NCI-H2227 treated with DMSO at 0.1 percent for 48 hours (cell line): ENCODE measurements around the gene PGAM5.

ENCODE experiments used
- DNase-seq: peaks from one replicate; lab custom pipeline; 2025; lab: John Stamatoyannopoulos, UW

Gene PGAM5

DNA sequence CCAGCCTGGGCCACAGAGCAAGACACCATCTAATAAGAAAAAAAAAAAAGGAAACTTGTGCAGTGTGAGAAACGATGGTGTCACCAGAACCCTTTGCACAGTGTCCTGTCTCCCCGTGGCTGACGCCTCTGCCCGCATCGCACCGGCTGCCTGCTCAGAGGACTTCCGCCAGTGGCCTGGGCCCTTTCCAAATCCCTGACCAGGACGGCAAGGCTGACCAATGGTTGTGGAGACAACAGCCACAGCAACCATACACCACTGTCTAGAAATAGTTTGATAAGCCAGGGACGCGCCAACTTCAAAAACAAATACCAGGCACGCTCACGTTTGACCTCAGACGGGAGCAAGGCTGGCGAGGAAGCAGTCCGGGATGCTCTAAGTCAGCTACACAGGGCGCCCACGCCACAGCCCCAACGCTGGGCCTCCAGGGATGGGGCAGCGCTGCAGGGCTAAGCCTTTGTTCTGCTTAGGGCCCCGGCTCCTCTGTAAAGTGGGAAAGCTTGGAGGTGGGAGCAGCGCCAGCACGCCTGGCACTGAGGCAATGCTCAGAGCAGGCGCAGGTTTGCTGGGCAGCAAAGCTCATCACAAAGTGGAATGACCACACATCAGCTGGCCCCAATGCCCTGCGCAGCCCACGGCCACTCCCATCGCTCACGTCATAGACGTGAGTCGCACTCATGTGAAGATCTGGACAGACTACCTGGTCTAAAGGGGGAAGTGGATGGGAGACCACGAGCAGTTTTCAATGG is 12.5 kb downstream of the PGAM5 start:
- no peak for DNase-seq

DNA sequence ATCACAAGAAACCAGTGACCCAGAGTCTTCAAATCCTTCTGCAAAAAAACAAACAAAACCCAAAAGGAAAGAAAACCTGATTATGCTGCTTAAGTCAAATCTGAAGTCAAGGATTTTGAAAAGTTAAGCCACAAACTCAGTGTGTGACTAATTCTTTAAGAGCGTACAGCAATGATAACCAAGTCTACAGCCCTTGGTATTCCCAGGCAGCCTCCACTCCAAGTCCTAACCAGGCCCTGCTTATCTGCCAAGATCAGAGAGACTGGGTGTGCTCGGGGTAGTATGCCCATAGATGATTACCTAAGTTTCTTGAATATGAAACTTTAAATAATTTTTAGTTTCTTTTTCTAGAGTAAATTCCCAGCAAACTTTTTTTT is 13.1 kb downstream of the PGAM5 start:
- DNase-seq = no peak

DNA sequence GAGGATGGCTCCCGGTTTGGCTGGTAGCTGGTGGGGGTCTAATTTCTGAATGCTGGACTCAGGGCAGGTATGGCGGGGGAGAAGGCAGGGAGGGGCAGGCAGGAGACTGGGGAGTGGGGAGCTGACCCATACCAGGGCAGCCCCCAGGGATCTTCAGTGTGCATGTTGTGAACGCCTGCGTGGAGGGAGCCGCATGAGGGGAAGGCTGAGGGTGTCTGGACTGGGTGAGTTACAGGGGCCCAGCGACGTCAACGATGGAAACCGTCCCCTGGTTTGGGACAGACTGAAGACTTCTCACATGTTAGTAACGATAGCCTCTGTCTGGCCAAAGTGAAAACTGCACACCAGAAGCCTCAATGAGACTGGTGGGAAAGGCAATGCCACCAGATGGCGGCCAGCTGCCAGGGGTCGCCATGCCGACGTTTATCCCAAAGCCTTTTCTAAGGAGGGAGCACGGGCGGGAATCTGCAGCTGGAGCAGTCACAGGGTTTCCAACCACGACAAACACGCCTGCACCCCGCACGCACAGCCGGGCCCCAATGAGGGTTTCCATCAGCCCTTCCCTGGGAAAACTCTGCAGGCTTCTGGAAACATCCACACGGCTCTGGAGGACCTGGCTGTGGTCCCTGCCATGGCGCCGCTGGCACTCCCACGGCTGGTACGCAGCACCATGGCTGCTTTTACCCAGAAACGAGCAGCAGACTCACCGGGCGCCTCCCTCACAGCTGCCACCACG is 14.0 kb downstream of the PGAM5 start:
- DNase-seq = no peak

DNA sequence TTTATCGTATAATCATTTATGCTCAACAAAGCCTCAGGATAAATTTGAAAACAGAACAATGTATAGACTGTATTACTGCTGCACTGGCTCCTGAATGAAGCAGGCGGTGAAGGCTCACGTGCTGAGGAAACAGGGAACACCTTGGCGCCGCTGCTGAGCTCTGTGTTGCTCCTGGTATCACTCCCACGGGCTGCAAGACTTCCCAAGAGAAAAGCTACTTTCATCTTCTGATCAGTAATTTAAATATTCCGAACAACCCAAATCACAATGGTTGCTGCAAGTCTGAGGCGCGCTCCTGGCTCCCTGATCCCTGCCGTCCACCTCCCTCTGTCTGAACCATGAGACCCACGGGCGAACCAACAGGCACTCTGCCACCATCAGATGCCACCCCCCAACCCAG is 15.7 kb downstream of the PGAM5 start:
- DNase-seq = no peak

DNA sequence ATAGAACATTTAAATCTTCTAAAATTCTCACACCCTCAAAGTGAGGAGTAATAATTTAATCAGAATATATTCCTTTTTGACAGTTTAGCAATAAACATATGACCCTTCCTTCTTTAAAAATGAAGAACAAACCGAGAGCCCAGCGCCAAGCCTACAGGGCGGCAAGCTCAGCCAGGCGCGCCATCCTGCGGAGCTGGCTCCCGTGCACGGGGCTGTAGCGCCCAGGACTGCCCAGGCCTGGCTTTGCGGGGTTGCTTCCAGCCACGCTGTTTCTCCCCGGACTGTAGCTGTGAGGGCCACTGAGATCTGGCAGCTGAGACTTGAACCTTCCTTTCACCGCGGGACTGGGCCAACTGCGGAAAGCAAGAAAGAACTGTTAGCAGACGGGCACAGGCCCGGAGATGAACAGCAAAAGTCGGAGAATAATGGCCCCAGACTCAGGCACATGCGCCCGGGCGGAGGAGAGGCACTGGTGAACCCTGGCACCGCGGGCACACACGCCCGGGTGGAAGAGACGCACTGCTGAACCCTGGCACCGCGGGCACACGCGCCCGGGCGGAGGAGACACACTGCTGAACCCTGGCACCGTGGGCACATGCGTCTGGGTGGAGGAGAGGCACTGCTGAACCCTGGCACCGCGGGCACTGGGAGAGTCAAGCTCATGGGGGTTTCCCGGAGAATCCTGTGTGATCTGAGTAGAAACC is 16.6 kb downstream of the PGAM5 start:
- DNase-seq = no peak

DNA sequence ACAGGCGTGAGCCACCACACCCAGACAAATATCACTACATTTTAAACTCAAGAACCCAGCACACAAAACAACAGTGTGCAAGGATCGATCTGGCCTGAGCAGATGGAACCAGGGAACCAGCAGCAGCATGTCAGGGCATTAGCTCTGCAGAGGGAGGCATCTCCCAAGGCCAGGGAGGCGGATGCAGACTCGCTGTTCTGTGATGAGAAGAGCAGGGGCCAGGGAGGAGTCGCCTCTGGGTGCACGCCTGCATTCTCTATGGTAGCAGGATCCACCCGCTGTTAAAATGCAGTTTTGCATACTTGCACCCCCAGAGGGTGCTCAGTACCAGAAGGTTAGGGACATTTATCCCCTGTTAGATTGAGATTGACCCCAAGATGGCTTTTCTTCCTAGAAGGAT is 17.9 kb downstream of the PGAM5 start:
- DNase-seq = no peak

DNA sequence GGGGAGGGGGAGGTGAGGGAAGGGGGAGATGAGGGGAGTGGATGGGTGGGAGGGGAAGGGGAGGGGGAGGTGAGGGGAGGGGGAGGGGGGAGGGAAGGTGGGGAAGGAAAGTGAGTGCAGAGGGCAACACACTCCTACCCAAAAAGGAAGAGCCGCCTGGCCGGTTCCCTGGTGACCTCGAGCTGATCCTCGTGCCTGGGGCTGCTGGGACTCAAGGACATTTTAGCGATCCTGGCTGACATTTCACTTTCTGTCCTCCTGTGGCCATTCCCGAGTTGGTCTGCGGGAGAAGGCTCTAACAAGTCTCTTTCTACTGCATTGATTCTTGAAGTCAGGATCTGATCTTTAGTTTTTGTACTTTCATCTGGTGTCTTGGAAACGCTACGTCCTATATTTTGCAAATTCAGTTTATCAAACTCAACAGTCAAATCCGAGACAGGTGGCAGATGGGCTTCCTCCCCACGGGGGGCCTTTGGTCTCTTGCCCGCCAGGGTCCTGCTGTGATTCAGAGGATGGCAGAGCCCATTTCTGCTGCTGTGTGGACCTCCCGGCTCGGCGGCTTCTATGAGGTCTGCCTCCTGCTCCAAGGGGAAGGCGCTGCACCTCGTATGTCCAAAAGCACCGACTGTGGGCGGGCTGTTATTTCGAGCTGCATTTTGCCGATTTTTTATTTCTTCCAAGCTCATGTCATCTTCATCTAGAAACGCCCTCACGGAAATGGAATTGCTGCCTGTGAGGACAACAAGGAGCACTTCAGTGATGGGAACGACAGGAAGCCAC is 19.1 kb downstream of the PGAM5 start:
- no peak for DNase-seq

DNA sequence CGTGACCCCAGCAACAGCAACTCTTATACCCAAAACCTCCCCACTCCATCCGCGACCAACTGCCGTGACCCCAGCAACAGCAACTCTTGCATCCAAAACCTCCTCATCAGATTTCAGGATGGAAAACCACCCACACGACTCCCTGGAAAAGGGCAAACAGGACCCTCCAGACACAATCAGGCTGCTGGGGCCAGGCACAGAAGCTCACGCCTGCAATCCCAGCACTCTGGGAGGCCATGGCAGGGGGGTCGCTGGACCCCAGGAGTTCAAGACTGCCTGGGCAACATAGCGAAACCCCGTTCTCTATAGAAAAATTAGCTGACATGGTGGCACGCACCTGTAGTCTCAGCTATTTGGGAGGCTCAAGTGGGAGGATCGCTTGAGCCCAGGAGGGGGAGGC is 19.7 kb downstream of the PGAM5 start:
- no peak for DNase-seq

DNA sequence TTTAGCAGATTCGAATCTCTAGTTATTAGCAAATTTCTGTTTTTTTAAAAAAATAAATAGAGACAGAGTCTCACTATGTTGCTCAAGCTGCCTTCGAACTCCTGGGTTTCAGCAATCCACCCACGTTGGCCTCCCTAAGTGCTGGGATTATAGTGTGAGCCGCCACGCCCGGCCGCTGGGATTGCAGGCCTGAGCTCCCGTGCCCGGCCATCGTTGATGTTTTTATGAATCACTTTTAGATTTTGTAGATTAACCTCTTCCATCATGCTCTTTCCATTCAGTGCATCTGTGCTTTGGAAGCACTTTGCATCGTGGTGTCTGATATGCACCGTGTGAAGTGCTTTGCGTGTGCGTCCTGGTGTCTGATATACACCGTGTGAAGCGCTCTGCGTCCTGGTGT is 20.9 kb downstream of the PGAM5 start:
- no peak for DNase-seq

DNA sequence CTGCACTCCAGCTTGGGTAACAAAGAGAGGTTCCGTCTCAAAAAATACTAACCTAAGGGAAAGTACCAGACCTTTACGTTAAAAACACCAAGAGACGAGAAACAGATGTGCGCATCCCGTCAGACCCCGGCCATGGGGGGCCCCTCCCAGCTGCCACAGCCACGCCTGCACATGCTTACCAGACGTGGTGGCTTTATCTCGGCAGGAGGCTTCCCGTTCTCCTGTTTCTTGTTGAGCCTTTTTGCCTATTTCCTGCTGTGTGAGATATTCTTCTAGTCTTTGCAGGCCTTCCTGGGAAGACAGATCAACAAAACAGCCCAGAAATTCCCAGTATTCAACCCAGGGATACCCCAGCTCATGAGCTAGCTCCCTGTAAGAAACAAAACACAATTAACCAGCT is 23.6 kb downstream of the PGAM5 start:
- DNase-seq = no peak

DNA sequence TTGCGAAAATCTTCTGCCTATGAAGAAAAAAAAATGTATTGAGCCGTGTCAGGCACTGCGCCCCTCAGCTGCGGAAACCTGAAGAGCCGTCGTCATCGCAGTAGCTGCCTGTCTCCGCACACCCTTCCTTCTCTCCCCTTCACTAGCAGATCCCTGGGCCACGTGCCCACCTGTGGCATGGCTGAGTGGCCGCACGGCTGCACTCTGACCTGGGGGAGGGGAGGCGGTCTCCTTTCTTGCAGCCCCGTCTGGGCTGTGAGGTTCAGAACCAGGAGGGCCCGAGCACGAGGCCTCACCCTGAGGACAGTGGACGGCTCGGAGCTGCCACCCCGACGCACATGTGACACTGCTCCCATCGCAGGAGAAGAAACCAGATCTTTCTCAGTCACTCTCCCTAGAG is 24.9 kb downstream of the PGAM5 start:
- DNase-seq = no peak

DNA sequence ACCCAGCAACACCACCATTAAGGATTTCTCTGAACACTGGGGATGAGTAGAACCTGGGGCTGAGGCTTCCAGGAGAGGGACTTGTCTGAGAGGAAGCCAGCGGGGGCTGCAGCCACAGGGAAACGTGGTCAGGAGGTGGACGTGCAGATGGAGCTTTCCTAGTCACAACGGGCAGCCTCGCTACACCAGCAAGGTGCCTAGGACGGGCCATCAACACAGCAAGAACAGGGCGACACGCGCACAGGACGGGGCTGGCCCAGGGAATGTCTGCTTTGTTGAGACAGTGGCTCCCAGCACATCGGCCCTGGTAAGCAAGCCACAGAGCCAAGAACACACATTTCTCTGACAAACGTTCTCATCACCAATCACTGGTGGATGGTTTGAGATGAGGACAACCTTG is 25.7 kb downstream of the PGAM5 start:
- no peak for DNase-seq

DNA sequence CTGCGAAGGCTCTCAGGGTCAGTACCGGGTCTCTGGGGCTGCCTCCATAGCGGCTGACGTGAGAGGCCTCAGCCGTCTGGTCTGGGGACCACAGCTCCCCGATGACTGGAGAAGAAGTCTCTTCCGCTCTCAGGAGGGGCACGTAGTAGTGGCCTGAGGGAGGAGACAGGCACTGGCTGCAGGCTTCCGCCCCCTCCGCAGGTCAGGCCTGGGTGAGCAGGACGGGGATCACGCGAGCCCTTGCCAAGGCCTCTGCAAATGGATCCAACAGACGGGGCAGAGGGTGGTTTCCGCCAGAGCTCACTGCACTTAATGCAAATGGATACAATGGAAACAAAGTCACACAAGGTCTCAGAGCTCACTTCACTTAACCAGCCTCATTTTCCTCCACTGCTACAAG is 26.3 kb downstream of the PGAM5 start:
- no peak for DNase-seq

DNA sequence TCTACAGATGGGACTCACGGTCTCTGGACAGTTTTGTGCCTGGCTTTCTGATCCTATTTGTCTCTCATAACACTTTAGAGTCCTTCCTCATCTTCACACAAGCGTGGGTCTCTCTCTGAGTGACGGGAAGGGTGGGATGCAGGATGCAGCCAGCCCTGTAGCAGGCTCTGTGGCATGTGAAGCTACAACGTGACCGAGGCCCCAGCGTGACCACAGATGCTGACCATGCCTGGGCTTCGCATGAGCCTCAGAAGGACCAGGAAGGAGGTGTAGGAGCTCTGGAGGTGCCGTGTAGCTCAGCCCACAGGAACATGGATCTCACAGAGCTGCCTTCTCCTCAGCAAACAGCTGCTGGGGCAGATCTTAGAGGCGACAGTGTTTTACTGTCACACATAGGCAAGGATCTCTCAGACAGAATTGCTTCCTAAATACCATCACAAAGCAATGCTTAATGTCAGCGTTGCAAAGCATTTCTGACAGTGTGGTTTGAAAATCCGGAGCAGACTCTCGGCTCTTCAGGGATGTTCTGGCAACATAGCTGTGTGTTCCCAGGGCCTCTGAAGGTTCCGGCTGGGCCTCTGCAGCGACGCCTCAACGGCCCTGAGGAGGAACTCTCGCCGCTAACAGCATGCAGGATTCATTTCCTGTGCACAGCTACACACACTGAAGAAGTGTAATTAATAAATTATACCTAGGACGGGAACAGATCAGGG is 29.1 kb downstream of the PGAM5 start:
- DNase-seq = no peak

DNA sequence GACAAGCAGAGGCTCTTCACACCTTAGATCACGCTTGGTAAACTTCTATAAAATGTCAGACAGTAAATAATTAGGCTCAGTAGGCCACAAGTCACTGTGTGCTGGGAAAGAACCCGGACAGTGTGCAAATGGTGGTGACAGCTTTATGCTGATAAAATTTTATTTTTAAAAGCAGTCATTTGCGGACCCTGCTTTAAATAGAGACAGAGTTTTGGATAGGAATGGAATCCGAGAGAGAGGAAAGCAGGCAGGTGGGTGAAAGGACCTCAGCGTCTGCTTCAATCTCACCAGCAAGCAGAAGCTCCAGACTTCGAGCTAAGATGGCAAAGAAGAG is 29.6 kb downstream of the PGAM5 start:
- no peak for DNase-seq

DNA sequence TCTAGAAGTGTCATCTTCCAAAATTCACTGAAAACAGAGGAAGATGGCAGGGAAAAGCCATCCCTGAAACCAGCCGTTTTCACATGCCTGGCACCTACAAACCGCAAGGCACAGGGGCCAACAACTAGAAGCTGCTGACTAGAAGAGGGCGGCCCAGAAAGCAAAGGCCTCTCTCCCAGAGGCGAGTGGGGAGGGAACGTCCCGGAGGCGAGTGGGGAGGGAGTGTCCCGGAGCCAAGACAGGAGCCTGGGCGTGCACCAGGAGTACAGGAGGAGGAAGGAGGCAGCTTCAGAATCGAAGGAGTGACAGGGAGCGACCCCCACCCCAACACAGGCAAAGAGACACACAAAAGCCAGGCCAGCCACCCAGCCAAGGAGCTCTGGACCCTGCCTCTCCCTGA is 30.0 kb downstream of the PGAM5 start:
- no peak for DNase-seq

DNA sequence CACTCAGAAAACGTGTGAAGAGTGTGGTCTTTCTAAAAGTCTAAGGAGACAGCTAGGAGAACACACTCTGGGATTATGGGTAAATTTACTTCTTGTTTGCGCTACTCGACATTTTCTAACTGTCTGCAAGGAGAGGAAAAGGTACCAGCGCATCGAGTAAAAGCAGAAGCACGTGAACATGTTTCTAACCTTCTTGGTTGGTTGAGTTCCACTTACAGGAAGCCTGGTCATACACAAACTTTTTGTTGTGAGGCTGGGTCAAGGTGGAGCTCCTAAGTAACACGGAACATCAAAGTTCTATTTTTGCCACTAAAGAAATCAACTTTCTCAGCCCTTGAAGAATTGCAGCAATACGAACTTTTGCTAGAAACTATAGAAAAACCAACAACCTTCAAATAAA is 31.0 kb downstream of the PGAM5 start:
- DNase-seq = no peak

DNA sequence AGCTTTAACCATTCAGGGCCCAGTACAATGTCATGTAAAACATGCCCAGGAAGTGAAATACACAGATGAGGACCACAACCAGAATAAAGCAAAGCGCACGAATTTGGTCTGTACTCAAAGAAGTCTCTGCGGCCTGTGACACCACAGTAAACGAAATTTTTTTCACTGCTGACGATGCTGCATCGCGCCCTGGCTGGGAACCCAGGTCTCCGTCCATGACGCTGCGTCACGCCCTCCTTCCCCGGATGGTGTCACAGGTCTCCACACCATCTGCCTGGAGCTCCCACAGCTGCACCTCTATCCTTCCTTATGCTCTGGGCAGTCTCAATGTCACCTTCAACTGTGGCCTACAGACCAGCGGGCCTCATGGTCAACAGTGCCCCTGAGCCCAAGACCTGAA is 33.2 kb downstream of the PGAM5 start:
- no peak for DNase-seq

DNA sequence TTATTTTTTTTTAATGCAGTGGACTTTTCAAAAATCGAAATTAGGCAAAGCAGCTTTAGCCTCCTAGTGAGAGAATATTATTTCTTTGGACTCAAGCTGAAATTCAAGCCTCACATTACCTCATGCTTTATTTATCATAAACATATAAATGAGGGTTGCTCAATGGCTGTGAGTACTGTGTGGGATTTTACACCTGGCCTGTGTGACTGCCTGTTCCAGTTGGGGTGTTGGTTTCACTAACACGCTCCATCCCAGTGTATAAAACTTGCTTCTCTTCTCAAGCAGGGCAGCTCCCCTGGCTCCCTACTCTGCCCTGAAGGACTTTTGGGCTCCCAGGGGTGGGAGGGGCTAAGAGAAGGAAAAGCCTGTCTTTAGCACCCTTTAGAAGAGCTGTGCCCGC is 36.0 kb downstream of the PGAM5 start:
- no peak for DNase-seq

DNA sequence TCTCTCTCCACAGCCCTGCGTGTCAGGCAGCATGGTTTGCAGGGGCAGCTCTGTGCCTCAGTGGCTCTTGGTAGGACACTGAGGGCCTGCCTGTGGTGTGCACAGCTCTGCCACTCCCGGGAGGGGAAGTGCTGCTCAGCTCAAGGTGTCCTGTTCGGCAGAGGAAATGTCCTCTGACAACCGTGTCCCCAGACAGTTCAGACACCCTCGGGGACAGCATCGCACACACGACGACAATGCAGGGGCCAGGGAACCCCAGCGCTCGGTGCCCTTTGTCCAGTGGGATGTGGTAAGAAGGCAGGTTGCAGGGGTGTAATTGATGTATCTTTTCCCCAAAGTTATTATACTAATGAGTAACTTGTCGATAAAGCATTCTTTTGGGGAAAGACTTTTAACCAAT is 36.8 kb downstream of the PGAM5 start:
- no peak for DNase-seq

DNA sequence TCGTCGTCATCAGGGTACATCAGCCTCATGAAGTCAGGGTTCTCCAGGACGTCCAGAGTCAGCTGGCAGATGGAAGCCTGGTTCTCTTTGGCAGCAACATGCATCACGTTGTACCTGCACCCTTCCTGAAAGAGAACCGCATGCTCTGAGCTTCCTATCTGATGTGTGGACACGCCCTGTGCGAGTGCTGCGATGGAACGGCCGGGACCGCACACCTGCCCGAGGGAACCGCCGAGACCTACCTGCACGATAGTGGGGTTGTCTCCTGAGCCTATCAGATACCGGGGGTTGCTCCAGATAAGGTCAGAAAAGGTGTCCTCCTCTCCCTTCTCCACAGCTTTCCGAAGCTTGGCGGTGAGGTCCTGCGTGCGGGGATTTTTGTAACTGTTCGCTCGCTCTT is 37.3 kb downstream of the PGAM5 start:
- no peak for DNase-seq

DNA sequence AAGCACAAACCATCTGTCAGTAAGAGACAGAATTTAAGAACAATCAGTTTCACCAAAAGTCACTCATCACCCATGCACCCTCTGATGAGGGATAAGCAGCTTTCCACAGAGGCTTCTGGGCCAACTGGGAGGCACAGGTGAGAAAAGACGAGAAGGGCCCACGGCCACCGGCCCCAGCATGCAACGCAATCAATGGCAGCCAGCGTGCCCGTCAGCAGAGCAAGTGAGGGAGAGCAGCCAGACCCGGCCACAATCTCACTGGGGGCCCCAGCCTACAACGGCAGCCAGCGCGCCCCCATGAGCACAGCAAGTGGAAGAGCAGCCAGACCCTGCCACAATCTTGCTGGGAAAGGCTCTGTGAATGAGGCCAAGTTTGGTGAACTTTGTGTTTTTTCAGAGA is 37.7 kb downstream of the PGAM5 start:
- DNase-seq = no peak
